Heart left ventricle (tissue), 16 donors: ENCODE measurements around the gene RAB14. TPM values are rescaled to one million over a fixed set of nuclear protein-coding genes. Genes with fewer than 3 reads are reported as not detected.

Source experiments
- ATAC-seq, 4 donors: fragments of 200-7000 bp; cut with Tn5 transposase; one replicate each; pipeline ENCODE4 v1.9.1; 2020 to 2022; ENCODE audit warnings: moderate library complexity in 4 of 4, mild to moderate bottlenecking in 3 of 4, moderate number of reproducible peaks in 1 of 4
- DNase-seq, 5 donors: peaks; one replicate each; pipeline ENCODE4 v3.0.0-alpha.2; 2020
- H3K27ac ChIP-seq, 12 donors: fragments of 200-600 bp; sonication (generic) in 4 of 12; one replicate each; pipeline versions ENCODE4 v1.5.0 to v1.8.0; 2016 to 2022; ENCODE audit warnings: mild to moderate bottlenecking in 2 of 12
- H3K27me3 ChIP-seq, 9 donors: fragments of 200-600 bp; sonication (generic) in 2 of 9; one replicate each; pipeline versions ENCODE4 v1.5.1 to v1.8.0; 2016 to 2022; ENCODE audit warnings: mild to moderate bottlenecking in 3 of 9
- H3K36me3 ChIP-seq, 9 donors: fragments of 200-600 bp; sonication (generic) in 2 of 9; one replicate each; pipeline versions ENCODE4 v1.5.0 to v1.8.0; 2018 to 2022; ENCODE audit warnings: mild to moderate bottlenecking in 2 of 9
- H3K4me1 ChIP-seq, 12 donors: fragments of 200-600 bp; sonication (generic) in 4 of 12; one replicate each; pipeline versions ENCODE4 v1.5.0 to v1.8.0; 2016 to 2022; ENCODE audit warnings: mild to moderate bottlenecking in 3 of 12
- H3K4me3 ChIP-seq, 12 donors: fragments of 200-600 bp; sonication (generic) in 4 of 12; one replicate each; pipeline versions ENCODE4 v1.5.0 to v1.8.0; 2017 to 2022; ENCODE audit warnings: mild to moderate bottlenecking in 9 of 12, moderate library complexity in 4 of 12
- H3K9me3 ChIP-seq, 12 donors: fragments of 200-600 bp; sonication (generic) in 4 of 12; one replicate each; pipeline versions ENCODE4 v1.5.0 to v1.8.0; 2016 to 2022; ENCODE audit warnings: mild to moderate bottlenecking in 1 of 12
- POLR2A ChIP-seq, 2 donors: fragments of 450-650 bp; IDR thresholded peaks; one replicate each; pipeline ENCODE4 v1.6.1; 2017; ENCODE audit warnings: antibody characterized with exemption in 2 of 2, mild to moderate bottlenecking in 2 of 2, moderate library complexity in 2 of 2
- WGBS, 4 donors: extraction: QIAGEN DNeasy Blood & Tissue Kit in 2 of 4; methylation state at CpG; one replicate each; pipeline versions ENCODE4 v1.1.5 to v1.1.7; 2013 to 2018; 5-methylcytosine and 5-hydroxymethylcytosine counted together
- intact Hi-C, 10 donors: fragments of 100-400 bp; cut with DNase I; formaldehyde crosslinking; loops; one replicate each; pipeline versions ENCODE4 v1.11.1 to v1.14.2; 2022
- polyA plus RNA-seq, 2 donors: library from polyadenylated mRNA; stranded (reverse); fragments of 200-250 nt; gene quantifications; one replicate each; pipeline ENCODE4 v1.2.3, GENCODE V29; 2013
- total RNA-seq, 9 donors: library from RNA; depleted of rRNA in 2 of 9; stranded (reverse); fragments of >200 nt in 2 of 9; fragmentation: NEBNext Ultra II Directional in 3 of 9; extraction: Animal tissue kit (Norgen Biotek cat#: 25700) in 3 of 9; gene quantifications; one replicate each; pipeline versions ENCODE4 v1.1.0 to v1.2.4, GENCODE V29; 2016 to 2023
- TF ChIP-seq, protein P1 (sequence below), 12 donors: fragments of 200-600 bp; sonication (generic) in 4 of 12; IDR thresholded peaks; one replicate each; pipeline versions ENCODE4 v1.5.0 to v1.8.0; 2018 to 2022; ENCODE audit warnings: antibody characterized with exemption in 12 of 12, mild to moderate bottlenecking in 5 of 12
- donor health status: ischemic (EF 13 %, LVEDD 7.1; RV severe dilation, severe dysfunction).
- donor health status: healthy with polysubstance abuse.
- donor health status: DM: no; HTN: yes; CAD: no.
- donor health status: DM: no; HTN: no; CAD: no.
- donor health status: ischemic (EF 25% LVEDD 6.9; RV normal size, moderate dysfunction).
- donor health status: ischemic (EF 25% LVEDD 5.7; RV mildly dilated, moderate dysfunction).
- donor health status: healthy.
- donor health status: DM: yes; HTN: yes; CAD: no.
- donor health status: ischemic (EF 35%, LVEDD 5.7; RV mildly dilated, moderate dysfunction).
- donor health status: nonischemic (EF 11% LVEDD 7.7; RV severe dilation, severe dysfunction).
- donor health status: DM: yes; HTN: yes; CAD: no.
- donor health status: PGD.
- donor health status: ischemic (EF 29% LVEDD 5.4; RV normal size, mild dysfunction).
- donor health status: nonischemic (EF 23%, LVEDD 6.1; RV moderate dilation, normal function).

Gene RAB14
- total and polyA plus RNA-seq, 11 donors, result 15.8 to 66.9 (median 50.4) TPM

DNA sequence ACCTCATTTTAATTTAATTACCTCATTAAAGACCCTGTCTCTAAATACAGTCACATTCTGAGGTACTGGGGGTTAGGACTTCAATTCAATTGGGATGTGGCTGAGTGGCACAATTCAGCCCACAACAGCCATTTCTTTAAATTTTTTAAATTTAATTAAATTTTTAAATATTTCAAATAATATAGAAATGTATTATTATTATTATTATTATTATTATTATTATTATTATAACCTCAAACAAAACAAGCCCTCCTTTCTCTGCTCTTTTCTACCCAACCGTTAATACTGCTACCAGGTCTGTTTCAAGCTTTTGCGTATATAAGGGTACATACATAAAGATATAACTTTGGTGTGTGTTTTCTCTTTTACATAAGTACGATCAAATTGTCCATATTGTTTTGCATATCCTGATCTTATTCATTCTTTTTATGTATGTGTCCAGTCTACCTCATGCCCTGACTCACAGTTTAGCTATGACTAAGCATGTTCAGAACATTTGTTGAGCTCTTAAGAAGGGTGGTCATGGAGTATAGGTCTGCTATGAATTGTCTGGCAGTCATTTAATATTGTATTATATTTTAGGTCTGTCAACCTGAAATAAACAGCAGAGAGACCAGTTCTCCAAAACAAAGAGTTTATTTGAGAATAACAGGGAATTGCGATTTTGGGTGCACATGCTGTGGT lies 16.1 kb upstream of the RAB14 start:
- Histone ChIP-seq H3K4me3 (no peak overlapping the region), H3K4me1 (peaks cover 0 to 23% (median 5%) of the 10 kb centered on the region in 12 donors), H3K27ac (no peak overlapping the region), H3K27me3 (no peaks in the 10 kb centered on the region), H3K36me3 (no peaks in the 10 kb centered on the region), H3K9me3 (no peaks in the 10 kb centered on the region)
- ATAC-seq (no peak), DNase-seq (no peak)
- intact Hi-C loops, result loop anchor here in 4 of 10 donors (2.0 to 10.0 kb wide), 4 partner anchors 43 to 97 kb away; partner anchors contain the start of gene GSN (in 1 of the 4)
- WGBS, 4 donors, result 93 to 97% (median 96%) methylated on average over 4 of the region's 4 CpGs
- no peak for TF ChIP-seq POLR2A (IDR thresholded peaks at IDR 0.05)
- TF ChIP-seq, protein P1, sequence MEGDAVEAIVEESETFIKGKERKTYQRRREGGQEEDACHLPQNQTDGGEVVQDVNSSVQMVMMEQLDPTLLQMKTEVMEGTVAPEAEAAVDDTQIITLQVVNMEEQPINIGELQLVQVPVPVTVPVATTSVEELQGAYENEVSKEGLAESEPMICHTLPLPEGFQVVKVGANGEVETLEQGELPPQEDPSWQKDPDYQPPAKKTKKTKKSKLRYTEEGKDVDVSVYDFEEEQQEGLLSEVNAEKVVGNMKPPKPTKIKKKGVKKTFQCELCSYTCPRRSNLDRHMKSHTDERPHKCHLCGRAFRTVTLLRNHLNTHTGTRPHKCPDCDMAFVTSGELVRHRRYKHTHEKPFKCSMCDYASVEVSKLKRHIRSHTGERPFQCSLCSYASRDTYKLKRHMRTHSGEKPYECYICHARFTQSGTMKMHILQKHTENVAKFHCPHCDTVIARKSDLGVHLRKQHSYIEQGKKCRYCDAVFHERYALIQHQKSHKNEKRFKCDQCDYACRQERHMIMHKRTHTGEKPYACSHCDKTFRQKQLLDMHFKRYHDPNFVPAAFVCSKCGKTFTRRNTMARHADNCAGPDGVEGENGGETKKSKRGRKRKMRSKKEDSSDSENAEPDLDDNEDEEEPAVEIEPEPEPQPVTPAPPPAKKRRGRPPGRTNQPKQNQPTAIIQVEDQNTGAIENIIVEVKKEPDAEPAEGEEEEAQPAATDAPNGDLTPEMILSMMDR (IDR thresholded peaks at IDR 0.05), result no peak

DNA sequence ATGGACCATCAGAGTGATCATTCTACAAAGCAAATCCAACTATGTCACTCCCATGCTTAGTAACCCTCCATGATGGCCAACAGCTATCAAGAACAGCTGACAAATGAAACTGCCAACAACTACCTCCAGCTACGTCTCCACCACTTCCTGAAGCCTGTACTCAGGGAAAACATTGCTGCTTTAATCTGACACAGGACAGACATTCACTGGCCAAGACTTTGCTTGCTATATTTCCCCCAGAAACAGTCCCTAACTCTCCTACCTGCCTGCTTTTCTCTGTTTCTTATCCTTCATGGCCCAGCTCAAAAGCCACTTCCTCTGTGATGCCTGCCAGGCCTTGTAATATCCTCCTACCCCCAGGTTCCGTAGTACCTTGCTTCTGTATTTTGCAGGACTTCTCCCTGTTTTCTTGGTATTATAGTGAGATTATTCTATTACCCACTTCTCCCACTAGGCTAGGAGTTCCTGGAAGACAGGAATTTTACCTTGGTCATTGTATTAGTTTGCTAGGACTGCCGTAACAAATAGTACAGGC lies 14.7 kb upstream of the RAB14 start:
- Histone ChIP-seq H3K4me1 (peaks cover 0 to 16% (median 5%) of the 10 kb centered on the region in 12 donors), H3K4me3 (no peak overlapping the region), H3K27me3 (no peaks in the 10 kb centered on the region), H3K36me3 (no peaks in the 10 kb centered on the region), H3K9me3 (no peaks in the 10 kb centered on the region), H3K27ac (peak overlapping the region in 1 of 12 donors; percentile 34)
- intact Hi-C loops, result loop anchor here in 4 of 10 donors (2.0 to 10.0 kb wide), 4 partner anchors 44 to 98 kb away; partner anchors contain the start of gene GSN (in 1 of the 4)
- WGBS, 4 donors, result 75 to 85% (median 81%) methylated on average over 3 of the region's 3 CpGs
- ATAC-seq (peak in 1 of 4 donors; percentile 16), DNase-seq (no peak)
- TF ChIP-seq POLR2A (IDR thresholded peaks at IDR 0.05), result no peak
- TF ChIP-seq, protein P1 (IDR thresholded peaks at IDR 0.05), result no peak

DNA sequence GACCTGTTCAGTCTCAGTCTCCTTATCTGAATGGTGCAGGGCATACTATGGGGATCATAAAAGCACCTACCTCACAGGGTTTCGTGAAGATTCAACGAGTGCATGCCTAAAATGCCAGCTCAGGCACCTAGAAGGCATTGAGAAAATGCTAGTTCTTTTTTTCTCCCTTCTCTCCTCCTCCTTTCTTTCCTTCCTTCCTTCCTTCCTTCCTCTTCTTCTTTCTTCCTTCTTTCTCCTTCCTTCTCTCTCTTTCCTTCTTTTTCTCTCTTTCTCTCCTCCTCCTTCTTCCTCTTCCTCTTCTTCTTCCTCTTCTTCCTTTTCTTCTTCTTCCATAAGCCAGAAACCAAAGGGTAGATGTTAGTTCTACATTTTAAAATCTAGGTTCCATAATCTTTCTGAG lies 12.3 kb upstream of the RAB14 start:
- intact Hi-C loops, result loop anchor here (5.0 to 10.0 kb wide), 8 partner anchors 51 to 188 kb away; partner anchors contain the start of gene GSN (in 4 of the 10)
- Histone ChIP-seq H3K27ac (peak overlapping the region in 1 of 12 donors; percentile 74), H3K9me3 (no peaks in the 10 kb centered on the region), H3K4me3 (no peak overlapping the region), H3K4me1 (peaks cover 0 to 16% (median 5%) of the 10 kb centered on the region in 12 donors), H3K36me3 (no peaks in the 10 kb centered on the region), H3K27me3 (no peaks in the 10 kb centered on the region)
- ATAC-seq (no peak), DNase-seq (no peak)
- no peak for TF ChIP-seq POLR2A (IDR thresholded peaks at IDR 0.05)
- TF ChIP-seq, protein P1 (IDR thresholded peaks at IDR 0.05), result no peak
- 57 to 73% (median 66%) methylated on average over 2 of the region's 2 CpGs for WGBS, 4 donors

DNA sequence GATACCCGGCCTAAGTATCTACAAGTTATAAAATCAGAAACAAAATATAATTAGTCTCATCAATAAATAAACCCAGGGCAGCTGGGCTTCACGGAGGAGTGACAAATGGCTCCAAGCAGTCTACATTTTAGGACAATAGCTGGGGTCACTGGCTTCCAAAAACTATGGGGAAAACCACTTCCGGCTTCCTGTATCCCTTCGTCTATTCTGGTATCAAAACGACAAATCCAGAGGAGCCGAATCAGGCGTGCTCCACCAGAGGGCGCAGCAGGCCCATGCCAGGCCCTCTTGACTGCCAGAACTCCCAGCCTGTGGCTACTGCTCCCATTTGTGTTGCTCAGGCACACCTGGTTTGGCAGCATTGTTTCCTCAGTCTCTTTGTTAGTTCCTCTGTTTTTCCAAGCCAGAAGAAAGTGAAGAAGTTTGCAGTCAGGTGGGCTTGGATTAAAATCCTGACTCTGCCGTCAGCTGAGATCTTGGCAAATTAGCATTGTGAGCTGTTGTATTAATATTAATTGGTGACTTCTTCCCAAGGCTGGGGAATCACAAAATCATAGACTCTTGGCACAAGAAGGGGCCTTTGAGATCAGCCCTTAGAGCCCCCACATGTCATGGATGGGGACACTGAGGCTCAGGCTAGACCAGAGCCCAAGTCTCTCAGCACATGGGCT lies 11.6 kb upstream of the RAB14 start:
- Histone ChIP-seq H3K9me3 (no peaks in the 10 kb centered on the region), H3K4me3 (peak overlapping the region in 2 of 12 donors; percentile 18)

More for the DNA sequence above, 11.6 kb upstream of the RAB14 start:
- H3K4me1 ChIP-seq, result peaks cover 0 to 18% (median 5%) of the 10 kb centered on the region in 12 donors
- intact Hi-C loops, result loop anchor here (1.0 to 10.0 kb wide), 15 partner anchors 52 to 189 kb away; partner anchors contain the start of gene GSN (in 4 of the 10)
- peak overlapping the region in 10 of 12 donors; percentile 15 to 83 (median 49) for H3K27ac ChIP-seq
- 18 to 25% (median 21%) methylated on average over 7 to 9 of the region's 9 CpGs for WGBS, 4 donors
- TF ChIP-seq, protein P1 (IDR thresholded peaks at IDR 0.05), result peak; percentile 90 to 99 (median 97)
- no peak for TF ChIP-seq POLR2A (IDR thresholded peaks at IDR 0.05)
- H3K27me3 ChIP-seq, result no peaks in the 10 kb centered on the region
- peak; percentile 89 to 97 (median 94) for ATAC-seq
- H3K36me3 ChIP-seq, result no peaks in the 10 kb centered on the region
- peak; percentile 87 to 93 (median 88) for DNase-seq
